ENCODE measurements around the gene CANT1.
A peak's percentile ranks its signal among the peaks of the same experiment; 100 is the strongest.

Gene CANT1

DNA sequence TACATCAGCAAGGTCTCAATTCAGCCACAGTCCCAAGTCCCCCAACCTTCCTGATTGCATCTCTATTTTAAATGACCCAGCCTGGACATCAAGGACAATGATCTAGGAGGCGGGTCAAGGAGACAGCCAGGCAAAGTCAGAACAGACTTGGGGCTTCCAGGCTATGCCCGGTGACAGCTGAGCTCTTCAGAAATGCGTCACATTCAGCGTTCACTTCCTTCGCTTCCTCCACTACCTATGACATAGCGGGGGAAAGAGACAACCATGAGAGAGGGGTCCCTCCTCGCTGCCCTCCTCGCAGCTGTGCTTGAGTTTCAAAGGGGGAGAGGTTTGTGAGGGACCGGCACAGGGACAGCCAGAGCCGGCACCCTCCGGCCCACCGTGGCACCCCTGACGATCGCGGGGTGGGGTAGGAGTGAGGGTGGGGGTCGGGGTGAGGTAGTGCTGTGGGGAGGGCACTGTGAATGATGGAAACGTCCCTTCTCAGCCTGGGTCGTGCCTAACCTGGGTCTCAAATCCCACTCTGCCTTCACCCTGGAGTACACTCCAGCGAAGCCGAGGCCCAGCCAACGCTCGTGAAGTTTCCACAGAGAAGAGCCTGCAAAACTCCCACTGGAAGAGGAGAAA lies 17.5 kb downstream of the CANT1 start:
- H3K4me1 ChIP-seq (ENCODE audit: control insufficient read depth, insufficient read depth, low read length) = peaks cover 5% of the 10 kb centered on the region
- no peak overlapping the region for H3K27ac ChIP-seq (ENCODE audit: low read length)
- H3K27me3 ChIP-seq (ENCODE audit: control insufficient read depth in 1 of 2, insufficient read depth in 2 of 2, low read length in 2 of 2) = no peaks in the 10 kb centered on the region
- H3K36me3 ChIP-seq (ENCODE audit: control insufficient read depth in 2 of 2, insufficient read depth in 2 of 2, low read length in 2 of 2) = peaks cover 7 to 27% of the 10 kb centered on the region in 2 donors
- no peak overlapping the region for H3K4me3 ChIP-seq (ENCODE audit: low read length in 2 of 2)
- no peak overlapping the region for H3K9ac ChIP-seq (ENCODE audit: low read length in 2 of 2)
- no peaks in the 10 kb centered on the region for H3K9me3 ChIP-seq (ENCODE audit: control insufficient read depth in 2 of 2, low read length in 2 of 2)

DNA sequence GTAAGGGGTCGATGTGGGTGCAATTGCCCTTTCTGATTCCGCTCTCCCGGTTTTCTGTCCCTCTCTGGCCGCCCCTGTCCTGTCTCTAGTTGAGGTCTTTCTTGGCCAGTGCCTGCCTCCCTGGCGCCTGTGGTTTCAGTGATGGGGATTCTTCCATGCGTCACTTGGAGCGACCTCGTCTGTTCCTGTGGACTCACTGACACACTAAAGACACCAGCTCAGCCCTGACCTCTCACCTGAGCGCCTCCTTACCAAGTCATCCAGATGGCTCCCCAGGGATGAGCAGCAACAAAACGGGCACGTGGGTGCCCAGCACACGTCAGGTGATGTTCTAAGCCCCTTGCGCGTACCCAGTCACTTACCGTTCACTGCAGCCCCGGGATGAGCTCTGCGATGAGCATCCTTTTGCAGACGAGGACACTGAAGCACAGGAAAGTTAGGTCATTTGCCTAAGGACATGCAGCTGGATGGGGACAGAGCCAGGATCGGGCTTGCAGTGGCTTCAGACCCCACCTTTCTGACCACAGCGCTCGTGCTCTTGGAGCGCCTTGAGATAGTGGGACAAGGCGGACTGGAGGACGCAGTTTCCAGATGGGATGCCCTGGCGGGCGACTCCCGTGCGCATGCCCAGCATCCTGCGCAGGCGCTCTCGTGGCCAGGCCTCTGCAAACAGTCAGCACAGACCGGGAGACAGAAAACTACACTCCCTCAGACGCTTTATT lies 18.4 kb downstream of the CANT1 start:
- Histone ChIP-seq H3K36me3 (ENCODE audit: control insufficient read depth in 2 of 2, insufficient read depth in 2 of 2, low read length in 2 of 2) (peaks cover 7 to 19% of the 10 kb centered on the region in 2 donors), H3K9me3 (ENCODE audit: control insufficient read depth in 2 of 2, low read length in 2 of 2) (no peaks in the 10 kb centered on the region), H3K4me1 (ENCODE audit: control insufficient read depth, insufficient read depth, low read length) (peaks cover 3% of the 10 kb centered on the region), H3K4me3 (ENCODE audit: low read length in 2 of 2) (no peak overlapping the region), H3K27ac (ENCODE audit: low read length) (no peak overlapping the region), H3K27me3 (ENCODE audit: control insufficient read depth in 1 of 2, insufficient read depth in 2 of 2, low read length in 2 of 2) (no peaks in the 10 kb centered on the region), H3K9ac (ENCODE audit: low read length in 2 of 2) (no peak overlapping the region)

DNA sequence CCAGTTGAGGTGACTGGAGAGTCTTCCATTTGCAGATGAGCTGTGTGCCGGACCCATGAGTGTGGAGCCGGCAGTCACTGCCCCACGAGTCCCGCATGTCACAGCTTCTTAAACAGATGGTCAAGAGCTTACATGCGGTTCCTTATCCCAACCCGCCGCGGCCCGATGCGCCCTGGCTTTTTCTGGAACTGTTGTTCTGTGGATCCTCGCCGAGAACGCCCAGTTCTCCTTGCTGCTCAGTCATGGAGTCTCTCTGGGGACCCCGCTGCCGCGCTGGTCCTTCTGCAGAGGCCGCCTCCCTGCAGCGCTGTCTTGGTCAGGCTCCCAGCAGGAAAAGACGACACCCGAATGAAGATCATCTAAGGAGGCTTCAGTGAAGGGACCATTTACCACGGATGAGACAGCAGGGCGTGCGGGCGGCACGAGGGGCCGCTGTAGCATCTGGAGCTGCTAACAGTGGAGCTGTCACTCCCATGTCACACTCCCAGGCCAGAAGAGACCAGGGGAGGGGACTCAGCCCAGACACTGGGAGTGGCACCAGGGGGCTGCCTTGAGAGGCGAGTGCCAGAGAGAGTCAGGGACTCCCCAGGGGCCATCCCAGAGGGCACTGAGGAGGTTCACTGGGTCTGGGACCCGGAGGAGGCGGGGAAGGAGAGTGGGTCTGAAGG lies 19.1 kb downstream of the CANT1 start:
- Histone ChIP-seq H3K27me3 (ENCODE audit: control insufficient read depth in 1 of 2, insufficient read depth in 2 of 2, low read length in 2 of 2) (no peaks in the 10 kb centered on the region), H3K9me3 (ENCODE audit: control insufficient read depth in 2 of 2, low read length in 2 of 2) (no peaks in the 10 kb centered on the region), H3K4me1 (ENCODE audit: control insufficient read depth, insufficient read depth, low read length) (no peaks in the 10 kb centered on the region), H3K9ac (ENCODE audit: low read length in 2 of 2) (no peak overlapping the region), H3K4me3 (ENCODE audit: low read length in 2 of 2) (no peak overlapping the region), H3K27ac (ENCODE audit: low read length) (no peak overlapping the region), H3K36me3 (ENCODE audit: control insufficient read depth in 2 of 2, insufficient read depth in 2 of 2, low read length in 2 of 2) (peaks cover 7 to 18% of the 10 kb centered on the region in 2 donors)

DNA sequence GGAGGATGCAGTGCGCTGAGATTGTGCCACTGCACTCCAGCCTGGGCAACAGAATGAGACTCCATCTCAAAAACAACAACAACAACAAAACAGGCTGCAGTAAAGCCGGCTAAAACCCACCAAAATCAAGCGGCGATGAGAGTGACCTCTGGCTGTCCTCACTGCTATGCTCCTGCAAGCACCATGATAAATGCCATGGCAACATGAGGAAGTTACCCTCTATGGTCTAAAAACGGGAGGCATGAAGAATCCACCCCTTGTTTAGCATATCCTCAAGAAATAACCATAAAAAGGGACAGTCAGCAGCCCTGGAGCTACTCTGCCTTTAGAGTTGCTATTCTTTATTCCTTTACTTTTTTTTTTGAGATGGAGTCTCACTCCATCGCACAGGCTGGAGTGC lies 21.4 kb downstream of the CANT1 start:
- H3K9me3 ChIP-seq (ENCODE audit: control insufficient read depth in 2 of 2, low read length in 2 of 2) = no peaks in the 10 kb centered on the region
- no peak overlapping the region for H3K9ac ChIP-seq (ENCODE audit: low read length in 2 of 2)
- H3K36me3 ChIP-seq (ENCODE audit: control insufficient read depth in 2 of 2, insufficient read depth in 2 of 2, low read length in 2 of 2) = peaks cover 7 to 16% of the 10 kb centered on the region in 2 donors
- H3K27me3 ChIP-seq (ENCODE audit: control insufficient read depth in 1 of 2, insufficient read depth in 2 of 2, low read length in 2 of 2) = no peaks in the 10 kb centered on the region
- H3K4me1 ChIP-seq (ENCODE audit: control insufficient read depth, insufficient read depth, low read length) = no peaks in the 10 kb centered on the region
- H3K27ac ChIP-seq (ENCODE audit: low read length) = no peak overlapping the region
- no peak overlapping the region for H3K4me3 ChIP-seq (ENCODE audit: low read length in 2 of 2)

DNA sequence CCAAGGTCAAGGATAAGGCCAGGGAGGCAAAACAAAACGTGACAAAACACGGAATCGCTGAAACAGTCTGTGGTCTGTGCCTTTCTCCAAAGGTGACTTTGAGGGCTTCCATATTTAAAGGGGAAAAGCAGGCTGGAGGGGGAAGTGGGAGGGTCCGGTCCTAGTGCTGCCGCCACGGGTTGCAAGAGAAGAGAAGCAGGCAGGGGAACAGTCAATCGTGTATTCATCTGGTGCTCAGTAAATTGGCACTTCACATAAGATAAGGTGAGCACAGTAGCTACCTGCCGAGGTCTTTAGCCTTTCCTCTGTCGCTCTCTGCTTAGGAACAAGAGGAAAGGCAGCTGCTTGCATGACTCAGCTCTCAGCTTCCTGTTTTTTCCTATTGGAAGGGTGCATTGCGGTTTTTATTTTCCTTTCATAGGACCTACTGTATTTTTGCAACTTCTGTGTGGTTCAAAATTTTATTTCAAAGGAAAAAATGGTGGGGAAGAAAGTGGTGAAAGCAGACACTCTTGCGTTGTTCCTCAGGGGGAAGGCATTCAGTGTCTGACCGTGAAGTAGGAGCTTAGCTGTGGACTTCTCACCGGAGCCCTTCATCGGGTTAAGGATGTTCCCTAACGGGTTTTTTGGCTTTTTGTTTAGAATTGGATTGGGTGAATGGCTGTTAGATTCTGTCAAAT lies 22.8 kb downstream of the CANT1 start:
- Histone ChIP-seq H3K27ac (ENCODE audit: low read length) (no peak overlapping the region), H3K27me3 (ENCODE audit: control insufficient read depth in 1 of 2, insufficient read depth in 2 of 2, low read length in 2 of 2) (no peaks in the 10 kb centered on the region), H3K9me3 (ENCODE audit: control insufficient read depth in 2 of 2, low read length in 2 of 2) (no peaks in the 10 kb centered on the region), H3K9ac (ENCODE audit: low read length in 2 of 2) (no peak overlapping the region), H3K4me3 (ENCODE audit: low read length in 2 of 2) (peak overlapping the region; percentile 15 to 63), H3K36me3 (ENCODE audit: control insufficient read depth in 2 of 2, insufficient read depth in 2 of 2, low read length in 2 of 2) (peaks cover 7 to 12% of the 10 kb centered on the region in 2 donors), H3K4me1 (ENCODE audit: control insufficient read depth, insufficient read depth, low read length) (no peaks in the 10 kb centered on the region)

DNA sequence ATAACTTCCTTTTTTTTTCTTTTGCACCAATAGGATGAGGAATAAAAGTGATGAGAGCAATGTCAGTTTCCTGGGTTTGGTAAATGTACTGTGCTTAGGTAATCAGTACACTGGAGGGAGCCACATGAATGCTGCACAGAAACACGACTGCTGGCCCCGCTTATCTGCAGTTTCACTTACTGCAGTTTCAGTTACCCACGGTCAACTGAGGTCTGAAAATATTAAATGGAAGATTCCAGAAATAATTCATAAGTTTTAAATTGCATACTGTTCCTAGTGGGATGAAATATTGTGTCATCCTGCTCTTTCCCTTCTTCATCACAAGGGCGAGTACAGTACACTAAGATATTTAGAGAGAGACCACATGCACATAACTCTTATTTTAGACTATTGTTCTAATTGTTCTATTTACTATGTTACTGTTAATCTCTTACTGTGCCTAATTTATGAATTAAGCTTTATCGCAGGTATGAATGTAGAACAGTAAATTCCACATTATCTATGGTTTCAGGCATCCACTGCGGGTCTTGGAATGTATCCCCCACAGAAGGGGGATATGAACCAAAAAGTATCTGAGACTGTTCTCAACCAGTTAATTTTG lies 23.4 kb downstream of the CANT1 start:
- H3K4me1 ChIP-seq (ENCODE audit: control insufficient read depth, insufficient read depth, low read length) = no peaks in the 10 kb centered on the region
- H3K9ac ChIP-seq (ENCODE audit: low read length in 2 of 2) = no peak overlapping the region
- no peak overlapping the region for H3K27ac ChIP-seq (ENCODE audit: low read length)
- peaks cover 2 to 7% of the 10 kb centered on the region in 2 donors for H3K36me3 ChIP-seq (ENCODE audit: control insufficient read depth in 2 of 2, insufficient read depth in 2 of 2, low read length in 2 of 2)
- H3K9me3 ChIP-seq (ENCODE audit: control insufficient read depth in 2 of 2, low read length in 2 of 2) = no peaks in the 10 kb centered on the region
- no peaks in the 10 kb centered on the region for H3K27me3 ChIP-seq (ENCODE audit: control insufficient read depth in 1 of 2, insufficient read depth in 2 of 2, low read length in 2 of 2)
- peak overlapping the region; percentile 15 to 63 for H3K4me3 ChIP-seq (ENCODE audit: low read length in 2 of 2)

DNA sequence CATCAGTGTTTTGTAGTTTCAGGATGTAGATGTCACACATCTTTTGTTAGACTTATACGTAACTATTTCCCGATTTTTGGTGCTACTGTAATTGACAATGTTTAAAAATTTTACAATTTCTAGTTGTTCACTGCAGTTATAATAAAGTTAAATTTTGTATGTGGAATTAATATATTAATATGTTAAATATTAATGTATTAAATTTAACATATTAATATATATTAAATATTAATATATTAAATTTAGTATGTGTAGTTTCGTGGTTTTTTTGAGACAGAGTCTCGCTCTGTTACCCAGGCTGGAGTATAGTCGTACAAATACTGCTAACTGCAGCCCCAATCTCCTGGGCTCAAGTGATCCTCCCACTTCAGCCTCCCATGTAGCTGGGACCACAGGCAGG lies 24.2 kb downstream of the CANT1 start:
- Histone ChIP-seq H3K27ac (ENCODE audit: low read length) (no peak overlapping the region), H3K36me3 (ENCODE audit: control insufficient read depth in 2 of 2, insufficient read depth in 2 of 2, low read length in 2 of 2) (no peaks in the 10 kb centered on the region), H3K27me3 (ENCODE audit: control insufficient read depth in 1 of 2, insufficient read depth in 2 of 2, low read length in 2 of 2) (no peaks in the 10 kb centered on the region), H3K9me3 (ENCODE audit: control insufficient read depth in 2 of 2, low read length in 2 of 2) (no peaks in the 10 kb centered on the region), H3K4me3 (ENCODE audit: low read length in 2 of 2) (no peak overlapping the region), H3K4me1 (ENCODE audit: control insufficient read depth, insufficient read depth, low read length) (peaks cover under 1% of the 10 kb centered on the region), H3K9ac (ENCODE audit: low read length in 2 of 2) (no peak overlapping the region)

DNA sequence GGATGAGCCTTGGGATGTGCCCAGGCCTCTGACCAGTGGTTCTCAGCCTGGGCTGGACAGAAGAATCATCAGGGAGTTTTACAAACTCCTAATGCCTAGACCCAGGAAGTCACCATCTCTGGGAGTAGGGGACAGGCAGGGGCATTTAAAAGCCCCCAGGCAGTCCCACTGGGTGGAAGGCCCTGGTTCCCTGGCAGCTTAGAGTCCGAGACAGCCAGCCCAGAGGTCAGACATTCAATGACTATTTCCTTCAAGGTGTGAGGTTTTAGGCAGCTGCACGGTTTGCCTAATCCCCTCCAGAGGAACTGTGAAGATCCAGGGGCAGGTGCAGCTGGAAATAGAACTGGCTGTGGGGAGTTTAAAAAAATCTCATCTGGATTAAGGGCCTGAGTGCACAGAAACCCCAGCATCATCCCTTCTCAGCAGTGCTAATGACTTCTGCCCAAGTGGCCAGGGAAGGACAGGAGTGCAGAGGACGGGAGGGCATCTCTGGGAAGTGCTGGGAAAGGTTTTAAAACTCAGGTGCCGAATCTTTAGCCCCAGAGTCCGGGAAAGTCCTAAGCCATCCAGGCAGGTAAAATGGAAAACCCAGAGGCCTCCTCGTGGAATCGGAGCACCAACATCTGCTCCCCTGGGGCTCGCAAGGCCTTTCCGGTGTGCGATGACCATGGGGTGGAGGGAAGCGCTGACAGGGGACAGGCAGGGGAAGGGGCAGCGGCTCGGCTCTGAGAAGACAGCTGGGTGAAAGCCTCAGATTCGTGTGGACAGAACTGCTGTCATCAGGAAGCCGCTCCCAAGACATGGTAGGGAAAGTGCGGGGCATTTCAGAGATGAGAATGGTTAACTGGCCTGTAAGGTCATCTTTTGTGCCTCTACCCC lies 28.3 kb downstream of the CANT1 start:
- Histone ChIP-seq H3K36me3 (ENCODE audit: control insufficient read depth in 2 of 2, insufficient read depth in 2 of 2, low read length in 2 of 2) (no peaks in the 10 kb centered on the region), H3K4me3 (ENCODE audit: low read length in 2 of 2) (no peak overlapping the region), H3K9ac (ENCODE audit: low read length in 2 of 2) (no peak overlapping the region), H3K27me3 (ENCODE audit: control insufficient read depth in 1 of 2, insufficient read depth in 2 of 2, low read length in 2 of 2) (no peaks in the 10 kb centered on the region), H3K9me3 (ENCODE audit: control insufficient read depth in 2 of 2, low read length in 2 of 2) (no peaks in the 10 kb centered on the region), H3K4me1 (ENCODE audit: control insufficient read depth, insufficient read depth, low read length) (peaks cover 40% of the 10 kb centered on the region), H3K27ac (ENCODE audit: low read length) (no peak overlapping the region)

DNA sequence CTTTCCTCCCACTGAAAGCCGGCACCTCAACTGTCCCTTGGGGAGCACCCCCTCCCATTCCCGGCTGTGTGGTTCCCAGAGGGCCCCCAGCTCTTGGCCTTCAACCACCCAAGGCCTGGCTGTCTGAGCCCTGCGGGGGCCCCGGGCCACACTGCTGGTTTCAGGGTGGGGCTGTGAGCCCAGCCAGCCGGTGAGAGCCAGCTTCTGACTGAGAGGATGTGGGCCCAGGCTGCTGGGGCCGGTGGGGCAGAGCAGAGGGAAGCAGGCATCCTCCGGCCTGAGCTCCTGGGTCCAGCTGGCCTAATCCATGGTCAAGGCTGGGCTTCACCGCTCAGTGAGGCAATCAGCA lies 29.0 kb downstream of the CANT1 start:
- peaks cover 46% of the 10 kb centered on the region for H3K4me1 ChIP-seq (ENCODE audit: control insufficient read depth, insufficient read depth, low read length)
- no peak overlapping the region for H3K9ac ChIP-seq (ENCODE audit: low read length in 2 of 2)
- peak overlapping the region; percentile 60 for H3K27ac ChIP-seq (ENCODE audit: low read length)
- no peaks in the 10 kb centered on the region for H3K9me3 ChIP-seq (ENCODE audit: control insufficient read depth in 2 of 2, low read length in 2 of 2)
- H3K36me3 ChIP-seq (ENCODE audit: control insufficient read depth in 2 of 2, insufficient read depth in 2 of 2, low read length in 2 of 2) = no peaks in the 10 kb centered on the region
- no peaks in the 10 kb centered on the region for H3K27me3 ChIP-seq (ENCODE audit: control insufficient read depth in 1 of 2, insufficient read depth in 2 of 2, low read length in 2 of 2)
- no peak overlapping the region for H3K4me3 ChIP-seq (ENCODE audit: low read length in 2 of 2)

All from stomach smooth muscle (tissue), 2 donors.